CD4-positive, alpha-beta memory T cell (primary cell): ENCODE measurements around the gene VHLL. TPM values are rescaled to one million over a fixed set of nuclear protein-coding genes. Genes with fewer than 3 reads are reported as not detected.

Source experiments
- CTCF ChIA-PET: fragments of 350-600 bp; sonication (Branson Sonifier 250); formaldehyde crosslinking; loops from one replicate; lab custom pipeline; 2021; ENCODE audit warnings: inconsistent platforms; ENCODE audit not compliant: partially characterized antibody; lab: Charles Lee
- POLR2A ChIA-PET: fragments of 350-600 bp; sonication (Branson Sonifier 250); formaldehyde crosslinking; loops from one replicate; lab custom pipeline; 2021; ENCODE audit not compliant: partially characterized antibody; lab: Charles Lee
- DNase-seq, 5 donors: peaks; one replicate each; pipeline versions ENCODE4 v3.0.0 to v3.0.0-alpha.2; 2020 to 2022; ENCODE audit warnings: mixed read lengths in 1 of 5
- H3K27ac ChIP-seq: one replicate; pipeline ENCODE4 v1.7.0; 2013; ENCODE audit warnings: low read depth, low read length
- H3K27me3 ChIP-seq: 2 replicates; pipeline ENCODE4 v1.7.0; 2013; ENCODE audit warnings: mild to moderate bottlenecking, low read length, moderate library complexity; ENCODE audit not compliant: insufficient read depth
- H3K36me3 ChIP-seq: 2 replicates; pipeline ENCODE4 v1.7.0; 2013; ENCODE audit warnings: mild to moderate bottlenecking, low read length, moderate library complexity; ENCODE audit not compliant: insufficient read depth
- H3K4me1 ChIP-seq: 2 replicates; pipeline ENCODE4 v1.7.0; 2013; ENCODE audit warnings: mild to moderate bottlenecking, low read length, moderate library complexity; ENCODE audit not compliant: insufficient read depth
- H3K4me3 ChIP-seq, 2 donors: one replicate each; pipeline ENCODE4 v1.7.0; 2013; ENCODE audit warnings: low read length in 2 of 2, mild to moderate bottlenecking in 1 of 2
- H3K9me3 ChIP-seq, 2 donors: one replicate each; pipeline ENCODE4 v1.7.0; 2013; ENCODE audit warnings: low read length in 2 of 2, control low read depth in 1 of 2; ENCODE audit not compliant: control insufficient read depth in 1 of 2
- H3K27ac Mint-ChIP-seq, 7 donors: one replicate each; pipeline ENCODE4 v1.8.0; 2020 to 2021; ENCODE audit warnings: mixed read lengths in 7 of 7, mild to moderate bottlenecking in 6 of 7, inconsistent platforms in 3 of 7, moderate library complexity in 3 of 7
- H3K27me3 Mint-ChIP-seq, 2 donors: one replicate each; pipeline ENCODE4 v1.8.0; 2020 to 2021; ENCODE audit warnings: mixed read lengths in 2 of 2
- H3K36me3 Mint-ChIP-seq, 2 donors: one replicate each; pipeline ENCODE4 v1.8.0; 2020 to 2021; ENCODE audit warnings: mixed read lengths in 2 of 2, inconsistent platforms in 1 of 2, mild to moderate bottlenecking in 1 of 2
- H3K4me1 Mint-ChIP-seq, 4 donors: one replicate each; pipeline ENCODE4 v1.8.0; 2020 to 2021; ENCODE audit warnings: mixed read lengths in 4 of 4, mild to moderate bottlenecking in 1 of 4
- H3K4me3 Mint-ChIP-seq, 8 donors: one replicate each; pipeline ENCODE4 v1.8.0; 2020 to 2021; ENCODE audit warnings: mixed read lengths in 8 of 8, mild to moderate bottlenecking in 7 of 8, moderate library complexity in 6 of 8, inconsistent platforms in 3 of 8
- H3K9me3 Mint-ChIP-seq, 8 donors: one replicate each; pipeline ENCODE4 v1.8.0; 2020 to 2021; ENCODE audit warnings: mixed read lengths in 8 of 8, mild to moderate bottlenecking in 5 of 8, inconsistent platforms in 3 of 8, moderate library complexity in 1 of 8
- intact Hi-C: fragments of 100-400 bp; cut with micrococcal nuclease; formaldehyde crosslinking; loops from one replicate; pipeline ENCODE4 v1.15.1; 2023
- polyA plus RNA-seq, 2 donors: library from polyadenylated mRNA; unstranded; fragments of 300-500 nt; fragmentation: Illumina TruSeq; gene quantifications; one replicate each; pipeline ENCODE4 v1.2.3, GENCODE V29; 2021
- total RNA-seq, 2 experiments: library from RNA; stranded (reverse); gene quantifications; one replicate each; pipeline ENCODE4 v1.2.3, GENCODE V29; 2021

Gene VHLL
- total and polyA plus RNA-seq, 4 experiments from 2014 or later, result 0.52 to 0.53 TPM; not detected in 2

DNA sequence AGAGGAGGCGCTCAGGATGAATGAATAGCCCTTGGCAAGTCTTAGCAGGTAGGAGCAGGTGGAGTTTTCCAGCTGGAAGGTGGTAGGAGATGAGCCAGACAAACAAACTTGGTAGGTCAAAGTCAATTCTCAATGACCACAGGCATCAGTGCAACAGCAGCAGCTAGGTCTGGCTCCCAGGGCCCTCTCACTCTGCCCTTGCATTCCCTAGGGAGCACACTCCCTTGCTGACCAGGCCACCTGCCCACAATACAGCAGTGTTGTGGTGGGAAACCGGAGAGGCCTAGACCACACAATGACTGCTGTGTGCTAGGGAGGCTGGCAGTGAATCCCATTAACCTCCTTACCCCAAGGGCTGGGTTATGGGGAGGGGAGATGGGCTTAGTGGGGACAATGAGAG is 38.2 kb downstream of the VHLL start:
- Histone ChIP-seq H3K27ac (no peak overlapping the region), H3K36me3 (peaks cover 76% of the 10 kb centered on the region), H3K4me3 (no peak overlapping the region), H3K9me3 (no peaks in the 10 kb centered on the region), H3K27me3 (no peaks in the 10 kb centered on the region), H3K4me1 (no peaks in the 10 kb centered on the region)
- DNase-seq, result no peak
- H3K36me3 Mint-ChIP-seq, result peaks cover 50 to 77% of the 10 kb centered on the region in 2 donors
- POLR2A ChIA-PET, result interaction anchor here (1.3 kb wide), 1 partner anchor 17 kb away, joined by 3 read pairs; no protein-coding TSS in a partner anchor
- CTCF ChIA-PET, result interaction anchor here (0.7 to 0.9 kb wide), 2 partner anchors 21 to 166 kb away, joined by 4 read pairs; partner anchors contain the start of gene SMG5
- no peaks in the 10 kb centered on the region for H3K27me3 Mint-ChIP-seq
- H3K9me3 Mint-ChIP-seq, result peaks cover 0 to 1% (median 0%) of the 10 kb centered on the region in 8 donors
- peaks cover 0 to 4% (median 2%) of the 10 kb centered on the region in 4 donors for H3K4me1 Mint-ChIP-seq
- intact Hi-C loops, result no loop called here
- H3K4me3 Mint-ChIP-seq, result no peak overlapping the region
- H3K27ac Mint-ChIP-seq, result peak overlapping the region in 4 of 7 donors; percentile 35 to 78 (median 68)

GRCh38 chr1:156259805-156260204 is 39.3 kb downstream of the VHLL start:
- POLR2A ChIA-PET, result no interaction called here
- CTCF ChIA-PET, result interaction anchor here (0.9 to 1.4 kb wide), 2 partner anchors 22 to 113 kb away, joined by 4 read pairs; partner anchors contain the start of gene SMG5
- H3K36me3 Mint-ChIP-seq, result peaks cover 43 to 70% of the 10 kb centered on the region in 2 donors

DNA sequence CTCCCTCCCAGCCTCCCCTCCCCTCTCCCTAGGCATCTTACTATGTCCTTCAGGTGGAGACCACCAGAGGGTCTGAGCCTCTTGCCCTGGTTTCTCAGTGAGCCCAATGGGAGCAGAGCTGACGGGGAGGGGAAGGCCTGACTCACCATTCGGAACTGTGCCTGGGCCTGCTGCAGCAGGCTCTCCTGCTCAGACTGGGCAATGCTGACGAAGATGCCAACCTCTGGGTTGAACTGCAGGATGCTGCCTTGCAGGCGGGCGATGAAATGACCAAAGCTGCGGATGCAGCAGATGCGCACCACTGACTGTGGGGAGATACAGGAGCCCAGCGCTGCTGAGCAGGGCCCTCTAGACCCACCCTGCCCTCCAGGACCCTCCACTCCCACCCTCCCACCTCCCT is 40.2 kb downstream of the VHLL start:
- POLR2A ChIA-PET, result no interaction called here
- intact Hi-C loops, result no loop called here

More at GRCh38 chr1:156259805-156260204, 39.3 kb downstream of the VHLL start:
- intact Hi-C loops, result no loop called here
- no peaks in the 10 kb centered on the region for H3K4me1 ChIP-seq
- H3K4me1 Mint-ChIP-seq, result peaks cover 0 to 4% (median 0%) of the 10 kb centered on the region in 4 donors
- H3K9me3 Mint-ChIP-seq, result no peaks in the 10 kb centered on the region
- no peak overlapping the region for H3K4me3 ChIP-seq
- no peaks in the 10 kb centered on the region for H3K27me3 Mint-ChIP-seq
- H3K4me3 Mint-ChIP-seq, result no peak overlapping the region
- H3K27me3 ChIP-seq, result no peaks in the 10 kb centered on the region
- DNase-seq, result no peak
- peak overlapping the region in 2 of 7 donors; percentile 29 to 43 for H3K27ac Mint-ChIP-seq
- no peaks in the 10 kb centered on the region for H3K9me3 ChIP-seq
- no peak overlapping the region for H3K27ac ChIP-seq
- H3K36me3 ChIP-seq, result peaks cover 69% of the 10 kb centered on the region

GRCh38 chr1:156257711-156258110 is 41.4 kb downstream of the VHLL start:
- Histone ChIP-seq H3K36me3 (peaks cover 78% of the 10 kb centered on the region), H3K27ac (no peak overlapping the region), H3K4me1 (no peaks in the 10 kb centered on the region), H3K4me3 (no peak overlapping the region), H3K9me3 (no peaks in the 10 kb centered on the region), H3K27me3 (no peaks in the 10 kb centered on the region)
- CTCF ChIA-PET, result interaction anchor here (1.2 kb wide), 1 partner anchor 11 kb away, joined by 3 read pairs; no protein-coding TSS in a partner anchor
- H3K4me1 Mint-ChIP-seq, result peaks cover 0 to 6% (median 3%) of the 10 kb centered on the region in 4 donors
- intact Hi-C loops, result no loop called here
- no peaks in the 10 kb centered on the region for H3K9me3 Mint-ChIP-seq
- H3K4me3 Mint-ChIP-seq, result no peak overlapping the region
- no peak for DNase-seq
- H3K36me3 Mint-ChIP-seq, result peaks cover 44 to 70% of the 10 kb centered on the region in 2 donors
- POLR2A ChIA-PET, result no interaction called here
- no peaks in the 10 kb centered on the region for H3K27me3 Mint-ChIP-seq
- H3K27ac Mint-ChIP-seq, result peak overlapping the region in 2 of 7 donors; percentile 62 to 75

More for the DNA sequence above, 40.2 kb downstream of the VHLL start:
- Histone ChIP-seq H3K27ac (no peak overlapping the region), H3K4me3 (no peak overlapping the region), H3K9me3 (no peaks in the 10 kb centered on the region), H3K27me3 (no peaks in the 10 kb centered on the region), H3K36me3 (peaks cover 76% of the 10 kb centered on the region), H3K4me1 (no peaks in the 10 kb centered on the region)
- Mint-ChIP-seq H3K27me3 (no peaks in the 10 kb centered on the region), H3K36me3 (peaks cover 41 to 69% of the 10 kb centered on the region in 2 donors), H3K4me3 (no peak overlapping the region), H3K9me3 (no peaks in the 10 kb centered on the region), H3K4me1 (no peaks in the 10 kb centered on the region), H3K27ac (peak overlapping the region in 2 of 7 donors; percentile 52 to 79)
- CTCF ChIA-PET, result no interaction called here
- DNase-seq, result no peak

- intact Hi-C loops, result no loop called here
- CTCF ChIA-PET, result no interaction called here
- H3K9me3 ChIP-seq, result no peaks in the 10 kb centered on the region
- H3K27ac ChIP-seq, result no peak overlapping the region
- Mint-ChIP-seq H3K4me1 (peaks cover 3 to 23% (median 13%) of the 10 kb centered on the region in 4 donors), H3K36me3 (peaks cover 30 to 63% of the 10 kb centered on the region in 2 donors), H3K27ac (peak overlapping the region in 5 of 7 donors; percentile 3 to 83 (median 58)), H3K27me3 (no peaks in the 10 kb centered on the region), H3K4me3 (no peak overlapping the region), H3K9me3 (no peaks in the 10 kb centered on the region)
- no peak for DNase-seq
- POLR2A ChIA-PET, result no interaction called here
- no peaks in the 10 kb centered on the region for H3K27me3 ChIP-seq
- peaks cover 69% of the 10 kb centered on the region for H3K36me3 ChIP-seq
- H3K4me1 ChIP-seq, result peaks cover 11% of the 10 kb centered on the region
- no peak overlapping the region for H3K4me3 ChIP-seq
Observed at GRCh38 chr1:156253634-156254033, 45.5 kb downstream of the VHLL start.

- no peak overlapping the region for H3K27ac ChIP-seq
- no peak for DNase-seq
- H3K27me3 ChIP-seq, result no peaks in the 10 kb centered on the region
- Mint-ChIP-seq H3K27ac (peak overlapping the region in 5 of 7 donors; percentile 70 to 87 (median 76)), H3K9me3 (no peaks in the 10 kb centered on the region), H3K4me3 (peak overlapping the region in 2 of 8 donors; percentile 25 to 50), H3K4me1 (peaks cover 3 to 26% (median 13%) of the 10 kb centered on the region in 4 donors), H3K36me3 (peaks cover 29 to 45% of the 10 kb centered on the region in 2 donors), H3K27me3 (no peaks in the 10 kb centered on the region)
- intact Hi-C loops, result no loop called here
- no peaks in the 10 kb centered on the region for H3K9me3 ChIP-seq
- peaks cover 52% of the 10 kb centered on the region for H3K36me3 ChIP-seq
- POLR2A ChIA-PET, result interaction anchor here (1.0 to 1.2 kb wide), 5 partner anchors 22 to 44 kb away, joined by 3 to 4 read pairs (median 3); partner anchors contain the start of genes GLMP, PMF1 and SMG5
- peaks cover 13% of the 10 kb centered on the region for H3K4me1 ChIP-seq
- no peak overlapping the region for H3K4me3 ChIP-seq
- CTCF ChIA-PET, result interaction anchor here (1.2 kb wide), 1 partner anchor 186 kb away, joined by 3 read pairs; no protein-coding TSS in a partner anchor
Observed at GRCh38 chr1:156251527-156251926, 47.6 kb downstream of the VHLL start.

DNA sequence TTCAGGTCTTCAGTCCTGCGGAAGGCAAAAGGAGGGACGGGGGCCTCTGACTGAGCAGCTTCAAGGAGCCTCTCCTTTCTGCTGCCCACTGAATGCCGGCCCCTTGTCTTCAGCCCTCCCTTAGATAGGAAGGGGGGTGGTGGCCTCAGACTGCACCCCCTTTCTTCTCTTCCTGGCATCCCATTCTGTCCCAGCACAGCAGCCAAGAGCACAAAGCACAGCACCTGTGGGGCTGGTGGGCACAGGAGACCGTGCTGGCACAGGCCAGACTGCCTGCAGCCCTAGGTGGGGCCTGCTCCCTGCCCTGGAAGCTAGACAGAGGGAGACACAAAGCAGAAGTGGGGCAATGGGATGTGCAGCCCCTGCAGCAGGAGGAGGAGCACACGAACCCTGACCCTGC is 49.5 kb downstream of the VHLL start:
- peaks cover 14 to 37% (median 24%) of the 10 kb centered on the region in 4 donors for H3K4me1 Mint-ChIP-seq
- H3K4me3 ChIP-seq, result no peak overlapping the region
- no peak for DNase-seq
- intact Hi-C loops, result no loop called here
- peak overlapping the region in 2 of 7 donors; percentile 19 to 29 for H3K27ac Mint-ChIP-seq
- no peaks in the 10 kb centered on the region for H3K9me3 ChIP-seq
- ChIA-PET CTCF (no interaction called here), POLR2A (no interaction called here)
- peaks cover 44% of the 10 kb centered on the region for H3K36me3 ChIP-seq
- H3K36me3 Mint-ChIP-seq, result peaks cover 22 to 38% of the 10 kb centered on the region in 2 donors
- H3K27me3 ChIP-seq, result no peaks in the 10 kb centered on the region
- peaks cover 28% of the 10 kb centered on the region for H3K4me1 ChIP-seq
- H3K27me3 Mint-ChIP-seq, result no peaks in the 10 kb centered on the region
- no peak overlapping the region for H3K4me3 Mint-ChIP-seq
- H3K9me3 Mint-ChIP-seq, result no peaks in the 10 kb centered on the region
- no peak overlapping the region for H3K27ac ChIP-seq
